Mammary epithelial cell (primary cell): ENCODE data around the gene CDK5R1.

Experiments used
- CTCF ChIP-seq, 2 donors: IDR thresholded peaks in 1 of 2; conservative IDR thresholded peaks in 1 of 2; 2 replicates each; pipeline ENCODE4 v1.5.1; 2011 to 2012; ENCODE audit warnings: inconsistent platforms in 2 of 2, low read length in 2 of 2, mild to moderate bottlenecking in 2 of 2, control low read depth in 1 of 2, low read depth in 1 of 2; ENCODE audit not compliant: insufficient read depth in 1 of 2; ENCODE audit errors: extremely low read depth in 1 of 2
- EZH2 ChIP-seq: IDR thresholded peaks from 2 replicates; pipeline ENCODE4 v1.6.1; 2012; ENCODE audit warnings: low read length, inconsistent platforms, borderline replicate concordance

- TF ChIP-seq EZH2 (no peak), CTCF (conservative IDR thresholded peaks at IDR 0.05 in 1 of 2, IDR thresholded peaks at IDR 0.05 in 1 of 2; ENCODE audit: extremely low read depth in 1 of 2, insufficient read depth in 1 of 2, low read depth in 1 of 2, low read length in 2 of 2) (no peak)
Observed at GRCh38 chr17:32440722-32441121, 46.1 kb upstream of the CDK5R1 start.
